Naive thymus-derived CD4-positive, alpha-beta T cell (primary cell): ENCODE results near the gene KIN. TPM values are rescaled to one million over a fixed set of nuclear protein-coding genes. Genes with fewer than 3 reads are reported as not detected.
"Not testable (repeated sequence)": the region's sequence is repeated elsewhere in the genome, so short reads cannot be mapped to it uniquely, and the experiment has no call there.

Source experiments
- ATAC-seq: fragments of 150-1000 bp; cut with Tn5 transposase; 2 replicates; pipeline ENCODE4 v1.10.0; 2021; ENCODE audit warnings: mild to moderate bottlenecking, moderate library complexity
- CTCF ChIA-PET: fragments of 350-600 bp; sonication (Branson Sonifier 250); formaldehyde crosslinking; loops from one replicate; lab custom pipeline; 2021; ENCODE audit warnings: antibody characterized with exemption; lab: Charles Lee
- POLR2A ChIA-PET: fragments of 350-600 bp; sonication (Branson Sonifier 250); formaldehyde crosslinking; loops from one replicate; lab custom pipeline; 2021; ENCODE audit warnings: antibody characterized with exemption, inconsistent platforms; lab: Charles Lee
- DNase-seq, 9 donors: peaks; one replicate each; pipeline versions ENCODE4 v3.0.0 to v3.0.0-alpha.2; 2020 to 2022; ENCODE audit warnings: mixed read lengths in 1 of 9
- H3K27ac ChIP-seq: one replicate; pipeline ENCODE4 v1.7.0; 2013; ENCODE audit warnings: mild to moderate bottlenecking, low read depth, low read length, moderate library complexity
- H3K27me3 ChIP-seq, 2 donors: one replicate each; pipeline ENCODE4 v1.7.0; 2013; ENCODE audit warnings: low read length in 2 of 2, mild to moderate bottlenecking in 2 of 2, moderate library complexity in 2 of 2; ENCODE audit not compliant: control insufficient read depth in 2 of 2, insufficient read depth in 2 of 2
- H3K36me3 ChIP-seq, 3 experiments: 1 replicate in 2 of 3; 2 replicates in 1 of 3; pipeline ENCODE4 v1.7.0; 2013; ENCODE audit warnings: low read length in 3 of 3, mild to moderate bottlenecking in 3 of 3, moderate library complexity in 1 of 3; ENCODE audit not compliant: insufficient read depth in 3 of 3, control insufficient read depth in 2 of 3
- H3K4me1 ChIP-seq, 2 donors: one replicate each; pipeline ENCODE4 v1.7.0; 2013; ENCODE audit warnings: low read length in 2 of 2, mild to moderate bottlenecking in 2 of 2, moderate library complexity in 1 of 2; ENCODE audit not compliant: control insufficient read depth in 2 of 2, insufficient read depth in 2 of 2
- H3K4me3 ChIP-seq: 2 replicates; pipeline ENCODE4 v1.7.0; 2013; ENCODE audit warnings: mild to moderate bottlenecking, low read length
- H3K9me3 ChIP-seq, 3 experiments: 1 replicate in 2 of 3; 2 replicates in 1 of 3; pipeline ENCODE4 v1.7.0; 2013; ENCODE audit warnings: low read length in 3 of 3; ENCODE audit not compliant: control insufficient read depth in 2 of 3
- H3K27ac Mint-ChIP-seq, 9 donors: one replicate each; pipeline ENCODE4 v1.8.0; 2020 to 2022; ENCODE audit warnings: mixed read lengths in 9 of 9, mild to moderate bottlenecking in 8 of 9, moderate library complexity in 5 of 9, inconsistent platforms in 2 of 9
- H3K27me3 Mint-ChIP-seq, 5 donors: one replicate each; pipeline ENCODE4 v1.8.0; 2021 to 2022; ENCODE audit warnings: mixed read lengths in 5 of 5, mild to moderate bottlenecking in 1 of 5
- H3K36me3 Mint-ChIP-seq, 5 donors: one replicate each; pipeline ENCODE4 v1.8.0; 2020 to 2022; ENCODE audit warnings: mixed read lengths in 5 of 5, mild to moderate bottlenecking in 3 of 5, inconsistent platforms in 1 of 5
- H3K4me1 Mint-ChIP-seq, 7 donors: one replicate each; pipeline ENCODE4 v1.8.0; 2020 to 2022; ENCODE audit warnings: mixed read lengths in 7 of 7, mild to moderate bottlenecking in 3 of 7, inconsistent platforms in 1 of 7
- H3K4me3 Mint-ChIP-seq, 10 donors: one replicate each; pipeline ENCODE4 v1.8.0; 2020 to 2022; ENCODE audit warnings: mild to moderate bottlenecking in 10 of 10, mixed read lengths in 10 of 10, moderate library complexity in 6 of 10, inconsistent platforms in 2 of 10
- H3K9me3 Mint-ChIP-seq, 11 donors: one replicate each; pipeline ENCODE4 v1.8.0; 2020 to 2022; ENCODE audit warnings: mixed read lengths in 11 of 11, mild to moderate bottlenecking in 4 of 11, inconsistent platforms in 1 of 11, moderate library complexity in 1 of 11
- intact Hi-C, 2 donors: fragments of 100-400 bp; cut with micrococcal nuclease; formaldehyde crosslinking; loops; one replicate each; pipeline ENCODE4 v1.15.1; 2023
- polyA plus RNA-seq, 2 donors: library from polyadenylated mRNA; unstranded; fragments of 300-500 nt; fragmentation: Illumina TruSeq; gene quantifications; one replicate each; pipeline ENCODE4 v1.2.3, GENCODE V29; 2021
- total RNA-seq, 6 experiments: library from RNA in 5 of 6; stranded (reverse) in 5 of 6; gene quantifications; 1 replicate in 5 of 6; 2 replicates in 1 of 6; pipeline ENCODE4 v1.2.3 and lab custom pipeline; 2021 to 2026

Gene KIN
- total and polyA plus RNA-seq, 7 experiments from 2014 or later = 3.5 to 18.4 (median 8.7) TPM

GRCh38 chr10:7715515-7715914, 72.3 kb downstream of the KIN start:
- no peak overlapping the region for H3K4me3 Mint-ChIP-seq
- peaks cover 0 to 4% (median 0%) of the 10 kb centered on the region in 7 donors for H3K4me1 Mint-ChIP-seq
- H3K27ac Mint-ChIP-seq = no peak overlapping the region
- Histone ChIP-seq H3K36me3 (no peaks in the 10 kb centered on the region), H3K27ac (no peak overlapping the region), H3K4me1 (no peaks in the 10 kb centered on the region), H3K4me3 (no peak overlapping the region), H3K9me3 (no peaks in the 10 kb centered on the region), H3K27me3 (no peaks in the 10 kb centered on the region)
- no peak for DNase-seq
- peaks cover 0 to 5% (median 0%) of the 10 kb centered on the region in 11 donors for H3K9me3 Mint-ChIP-seq
- POLR2A ChIA-PET = interaction anchor here (0.6 kb wide), 1 partner anchor 102 kb away, joined by 4 read pairs; no protein-coding TSS in a partner anchor
- peaks cover 0 to 15% (median 4%) of the 10 kb centered on the region in 5 donors for H3K36me3 Mint-ChIP-seq
- H3K27me3 Mint-ChIP-seq = peaks cover 0 to 40% (median 5%) of the 10 kb centered on the region in 5 donors
- no peak for ATAC-seq
- CTCF ChIA-PET = no interaction called here
- intact Hi-C loops = no loop called here

GRCh38 chr10:7711075-7711474, 76.7 kb downstream of the KIN start:
- H3K4me3 ChIP-seq, H3K36me3 ChIP-seq, POLR2A ChIA-PET, H3K27me3 ChIP-seq, H3K4me3 Mint-ChIP-seq, H3K9me3 ChIP-seq, H3K27ac ChIP-seq, DNase-seq, H3K4me1 ChIP-seq, H3K27ac Mint-ChIP-seq, H3K9me3 Mint-ChIP-seq, intact Hi-C loops, H3K36me3 Mint-ChIP-seq, H3K4me1 Mint-ChIP-seq, ATAC-seq: not testable (repeated sequence)
- CTCF ChIA-PET = interaction anchor here (0.6 kb wide), 1 partner anchor 238 kb away, joined by 3 read pairs; no protein-coding TSS in a partner anchor
- H3K27me3 Mint-ChIP-seq = peaks cover 4 to 30% (median 15%) of the 10 kb centered on the region in 5 donors

- DNase-seq = no peak
- no peak for ATAC-seq
- Mint-ChIP-seq H3K9me3 (peaks cover 0 to 5% (median 0%) of the 10 kb centered on the region in 11 donors), H3K27me3 (peaks cover 4 to 28% (median 20%) of the 10 kb centered on the region in 5 donors), H3K36me3 (peaks cover 0 to 4% (median 0%) of the 10 kb centered on the region in 5 donors), H3K4me3 (no peak overlapping the region), H3K27ac (no peak overlapping the region), H3K4me1 (no peaks in the 10 kb centered on the region)
- no peaks in the 10 kb centered on the region for H3K9me3 ChIP-seq
- no peak overlapping the region for H3K4me3 ChIP-seq
- ChIA-PET CTCF (interaction anchor here (0.6 kb wide), 1 partner anchor 238 kb away, joined by 3 read pairs; no protein-coding TSS in a partner anchor), POLR2A (no interaction called here)
- H3K27ac ChIP-seq = no peak overlapping the region
- H3K4me1 ChIP-seq = no peaks in the 10 kb centered on the region
- H3K27me3 ChIP-seq = no peaks in the 10 kb centered on the region
- intact Hi-C loops = no loop called here
- no peaks in the 10 kb centered on the region for H3K36me3 ChIP-seq
Measured at GRCh38 chr10:7710446-7710845, 77.3 kb downstream of the KIN start.

GRCh38 chr10:7708832-7709231, 79.0 kb downstream of the KIN start:
- peaks cover 0 to 5% (median 0%) of the 10 kb centered on the region in 11 donors for H3K9me3 Mint-ChIP-seq
- intact Hi-C loops = no loop called here
- DNase-seq (no peak), ATAC-seq (no peak)
- ChIA-PET POLR2A (no interaction called here), CTCF (no interaction called here)
- peaks cover 0 to 4% (median 0%) of the 10 kb centered on the region in 5 donors for H3K36me3 Mint-ChIP-seq
- no peak overlapping the region for H3K4me3 Mint-ChIP-seq
- H3K27ac Mint-ChIP-seq = no peak overlapping the region
- Histone ChIP-seq H3K36me3 (no peaks in the 10 kb centered on the region), H3K4me1 (no peaks in the 10 kb centered on the region), H3K9me3 (no peaks in the 10 kb centered on the region), H3K4me3 (no peak overlapping the region), H3K27me3 (no peaks in the 10 kb centered on the region), H3K27ac (no peak overlapping the region)
- H3K4me1 Mint-ChIP-seq = no peaks in the 10 kb centered on the region
- H3K27me3 Mint-ChIP-seq = peaks cover 11 to 33% (median 28%) of the 10 kb centered on the region in 5 donors

GRCh38 chr10:7707858-7708622, 79.8 kb downstream of the KIN start:
- no peak overlapping the region for H3K4me3 Mint-ChIP-seq
- H3K9me3 Mint-ChIP-seq = peaks cover 0 to 5% (median 0%) of the 10 kb centered on the region in 11 donors
- no peak overlapping the region for H3K27ac ChIP-seq
- ChIA-PET POLR2A (no interaction called here), CTCF (no interaction called here)
- H3K27me3 Mint-ChIP-seq = peaks cover 19 to 41% (median 34%) of the 10 kb centered on the region in 5 donors
- H3K4me1 Mint-ChIP-seq = no peaks in the 10 kb centered on the region
- H3K27ac Mint-ChIP-seq = no peak overlapping the region
- intact Hi-C loops = no loop called here
- no peak overlapping the region for H3K4me3 ChIP-seq
- H3K36me3 Mint-ChIP-seq = no peaks in the 10 kb centered on the region
- no peaks in the 10 kb centered on the region for H3K27me3 ChIP-seq
- ATAC-seq (no peak), DNase-seq (no peak)
- no peaks in the 10 kb centered on the region for H3K9me3 ChIP-seq
- H3K36me3 ChIP-seq = no peaks in the 10 kb centered on the region
- H3K4me1 ChIP-seq = no peaks in the 10 kb centered on the region

- no peaks in the 10 kb centered on the region for H3K27me3 ChIP-seq
- ATAC-seq (no peak), DNase-seq (no peak)
- no peaks in the 10 kb centered on the region for H3K9me3 ChIP-seq
- H3K4me3 Mint-ChIP-seq = no peak overlapping the region
- peaks cover 23 to 44% (median 41%) of the 10 kb centered on the region in 5 donors for H3K27me3 Mint-ChIP-seq
- no peak overlapping the region for H3K27ac Mint-ChIP-seq
- CTCF ChIA-PET = no interaction called here
- H3K36me3 Mint-ChIP-seq = no peaks in the 10 kb centered on the region
- POLR2A ChIA-PET = no interaction called here
- no peaks in the 10 kb centered on the region for H3K4me1 Mint-ChIP-seq
- intact Hi-C loops = no loop called here
- no peak overlapping the region for H3K4me3 ChIP-seq
- no peak overlapping the region for H3K27ac ChIP-seq
- no peaks in the 10 kb centered on the region for H3K36me3 ChIP-seq
- peaks cover 0 to 5% (median 0%) of the 10 kb centered on the region in 11 donors for H3K9me3 Mint-ChIP-seq
- no peaks in the 10 kb centered on the region for H3K4me1 ChIP-seq
Measured at GRCh38 chr10:7707102-7707501, 80.7 kb downstream of the KIN start.
